Natural killer cell (primary cell): ENCODE data around the gene WDR45. TPM values are rescaled to one million over a fixed set of nuclear protein-coding genes. Genes with fewer than 3 reads are reported as not detected.

ENCODE experiments used
- ATAC-seq, 3 donors: fragments of 150-1000 bp in 2 of 3; fragments of 200-7000 bp in 1 of 3; cut with Tn5 transposase; 1 replicate in 1 of 3; 2 replicates in 2 of 3; pipeline ENCODE4 v1.10.0; 2021; ENCODE audit warnings: mild to moderate bottlenecking in 2 of 3, moderate library complexity in 2 of 3
- DNase-seq, 2 donors: peaks; one replicate each; pipeline versions ENCODE4 v3.0.0 to v3.0.0-alpha.2; 2013 to 2021; ENCODE audit warnings: mixed read lengths in 1 of 2
- H3K27ac ChIP-seq: one replicate; pipeline ENCODE4 v1.5.1; 2013; ENCODE audit warnings: mild to moderate bottlenecking, low read length
- H3K27me3 ChIP-seq: one replicate; pipeline ENCODE4 v1.6.1; 2013; ENCODE audit warnings: low read length; ENCODE audit not compliant: control insufficient read depth, insufficient read depth
- H3K36me3 ChIP-seq: one replicate; pipeline ENCODE4 v1.6.1; 2013; ENCODE audit warnings: low read length; ENCODE audit not compliant: control insufficient read depth, insufficient read depth
- H3K4me1 ChIP-seq: one replicate; pipeline ENCODE4 v1.6.1; 2013; ENCODE audit warnings: low read length; ENCODE audit not compliant: control insufficient read depth, insufficient read depth
- H3K4me3 ChIP-seq: one replicate; pipeline ENCODE4 v1.5.1; 2013; ENCODE audit warnings: low read length
- H3K9me3 ChIP-seq: one replicate; pipeline ENCODE4 v1.6.1; 2013; ENCODE audit warnings: low read length; ENCODE audit not compliant: control insufficient read depth, insufficient read depth
- H3K27ac Mint-ChIP-seq, 2 donors: one replicate each; pipeline ENCODE4 v1.8.0; 2022; ENCODE audit warnings: mild to moderate bottlenecking in 2 of 2, mixed read lengths in 2 of 2, moderate library complexity in 1 of 2
- H3K27me3 Mint-ChIP-seq, 2 donors: one replicate each; pipeline ENCODE4 v1.8.0; 2022; ENCODE audit warnings: low read depth in 2 of 2, mixed read lengths in 2 of 2
- H3K36me3 Mint-ChIP-seq: one replicate; pipeline ENCODE4 v1.8.0; 2022; ENCODE audit warnings: mixed read lengths
- H3K4me1 Mint-ChIP-seq, 2 donors: one replicate each; pipeline ENCODE4 v1.8.0; 2022; ENCODE audit warnings: mixed read lengths in 2 of 2
- H3K4me3 Mint-ChIP-seq: one replicate; pipeline ENCODE4 v1.8.0; 2022; ENCODE audit warnings: mild to moderate bottlenecking, moderate library complexity, mixed read lengths
- H3K9me3 Mint-ChIP-seq, 2 donors: one replicate each; pipeline ENCODE4 v1.8.0; 2022; ENCODE audit warnings: mixed read lengths in 2 of 2
- WGBS: methylation state at CpG from one replicate; pipeline ENCODE4 v1.1.7; 2013; ENCODE audit warnings: missing lambda C conversion rate; ENCODE audit not compliant: insufficient coverage; 5-methylcytosine and 5-hydroxymethylcytosine counted together
- intact Hi-C: fragments of 100-400 bp; cut with micrococcal nuclease; formaldehyde crosslinking; loops from one replicate; pipeline ENCODE4 v1.14.2; 2022
- total RNA-seq, 4 donors: library from RNA; stranded (reverse); fragments of 120-200 nt in 1 of 4; gene quantifications; one replicate each; pipeline versions ENCODE4 v1.2.3 to v1.2.4, GENCODE V29; 2013 to 2022
- TF ChIP-seq, protein P1 (sequence below): fragments of 200-600 bp; IDR thresholded peaks from one replicate; pipeline ENCODE4 v1.8.0; 2022; ENCODE audit warnings: antibody characterized with exemption

The WDR45 gene
- total RNA-seq, 3 donors from 2014 or later (not counting 1 experiment from before 2014, with no cell fraction given), result 116 to 142 (median 134) TPM

DNA sequence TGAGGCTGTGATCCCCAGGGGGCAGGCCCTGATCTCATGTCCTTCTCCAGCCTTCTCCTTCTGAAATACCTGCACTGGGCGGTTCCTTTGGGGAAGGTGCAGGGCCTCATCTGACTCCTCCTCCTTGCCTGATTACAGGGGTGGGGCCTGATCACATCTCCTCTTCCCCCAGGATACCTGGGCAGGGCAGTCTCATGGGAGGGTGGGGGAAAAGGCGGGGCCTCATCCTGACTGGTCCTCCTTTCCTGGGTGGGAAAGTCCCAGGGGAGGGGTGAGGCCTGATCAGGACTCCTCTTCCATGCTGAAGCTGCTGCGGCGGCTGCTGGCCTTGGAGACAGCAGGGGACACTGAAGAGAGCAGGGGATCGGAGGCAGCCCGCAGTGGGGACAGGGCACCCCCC, 49.8 kb downstream of the WDR45 start:
- intact Hi-C loops, result no loop called here
- H3K27ac Mint-ChIP-seq, result no peak overlapping the region
- no peaks in the 10 kb centered on the region for H3K4me1 Mint-ChIP-seq
- TF ChIP-seq, protein P1, sequence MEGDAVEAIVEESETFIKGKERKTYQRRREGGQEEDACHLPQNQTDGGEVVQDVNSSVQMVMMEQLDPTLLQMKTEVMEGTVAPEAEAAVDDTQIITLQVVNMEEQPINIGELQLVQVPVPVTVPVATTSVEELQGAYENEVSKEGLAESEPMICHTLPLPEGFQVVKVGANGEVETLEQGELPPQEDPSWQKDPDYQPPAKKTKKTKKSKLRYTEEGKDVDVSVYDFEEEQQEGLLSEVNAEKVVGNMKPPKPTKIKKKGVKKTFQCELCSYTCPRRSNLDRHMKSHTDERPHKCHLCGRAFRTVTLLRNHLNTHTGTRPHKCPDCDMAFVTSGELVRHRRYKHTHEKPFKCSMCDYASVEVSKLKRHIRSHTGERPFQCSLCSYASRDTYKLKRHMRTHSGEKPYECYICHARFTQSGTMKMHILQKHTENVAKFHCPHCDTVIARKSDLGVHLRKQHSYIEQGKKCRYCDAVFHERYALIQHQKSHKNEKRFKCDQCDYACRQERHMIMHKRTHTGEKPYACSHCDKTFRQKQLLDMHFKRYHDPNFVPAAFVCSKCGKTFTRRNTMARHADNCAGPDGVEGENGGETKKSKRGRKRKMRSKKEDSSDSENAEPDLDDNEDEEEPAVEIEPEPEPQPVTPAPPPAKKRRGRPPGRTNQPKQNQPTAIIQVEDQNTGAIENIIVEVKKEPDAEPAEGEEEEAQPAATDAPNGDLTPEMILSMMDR, result no peak
- ATAC-seq (peak in 2 of 3 donors; percentile 12 to 15), DNase-seq (no peak)
- Histone ChIP-seq H3K27me3 (no peaks in the 10 kb centered on the region), H3K4me3 (no peak overlapping the region), H3K36me3 (peaks cover 25% of the 10 kb centered on the region), H3K27ac (no peak overlapping the region), H3K9me3 (no peaks in the 10 kb centered on the region), H3K4me1 (no peaks in the 10 kb centered on the region)
- no peaks in the 10 kb centered on the region for H3K36me3 Mint-ChIP-seq
- H3K9me3 Mint-ChIP-seq, result no peaks in the 10 kb centered on the region
- no peak overlapping the region for H3K4me3 Mint-ChIP-seq
- WGBS, result 92% methylated on average over 4 of the region's 6 CpGs
- H3K27me3 Mint-ChIP-seq, result no peaks in the 10 kb centered on the region

Other genes starting within 250 kb of the WDR45 start
- under 1 TPM in 2 of 3 donors, not detected in 1; 0.35 to 0.89 TPM for gene PCSK1N, start 244.3 kb downstream of the WDR45 start, total RNA-seq
- gene TIMM17B, start 182.1 kb downstream of the WDR45 start, total RNA-seq, result 10 to 100 TPM; 40.3 to 45.6 (median 44.5) TPM
- gene PQBP1, start 182.0 kb downstream of the WDR45 start, total RNA-seq, result 10 to 100 TPM; 57.2 to 62.0 (median 59.1) TPM
- gene SLC35A2, start 168.2 kb downstream of the WDR45 start, total RNA-seq, result 10 to 100 TPM; 16.5 to 30.1 (median 18.3) TPM
- gene PIM2, start 160.9 kb downstream of the WDR45 start, total RNA-seq, result 100 to 1,000 TPM; 134 to 173 (median 150) TPM
- gene OTUD5, start 122.3 kb downstream of the WDR45 start, total RNA-seq, result 100 to 1,000 TPM in 1 of 3 donors, 10 to 100 TPM in 2; 92.2 to 106 (median 92.5) TPM
- 1 to 10 TPM; 2.7 to 3.6 (median 3.0) TPM for gene KCND1, start 108.0 kb downstream of the WDR45 start, total RNA-seq
- 100 to 1,000 TPM; 120 to 141 (median 131) TPM for gene GRIPAP1, start 77.6 kb downstream of the WDR45 start, total RNA-seq
- 10 to 100 TPM; 43.8 to 57.5 (median 43.9) TPM for gene TFE3, start 36.5 kb downstream of the WDR45 start, total RNA-seq
- 10 to 100 TPM; 12.5 to 14.2 (median 13.0) TPM for gene CCDC120, start 20.9 kb downstream of the WDR45 start, total RNA-seq
- gene PRAF2, start 5.9 kb downstream of the WDR45 start, total RNA-seq, result 10 to 100 TPM; 18.1 to 24.8 (median 19.9) TPM
- 10 to 100 TPM; 22.4 to 26.0 (median 25.3) TPM for gene GPKOW, start 43.8 kb upstream of the WDR45 start, total RNA-seq
- gene MAGIX, start 82.9 kb upstream of the WDR45 start, total RNA-seq, result 1 to 10 TPM in 2 of 3 donors, under 1 TPM in 1; 1.00 to 1.7 (median 1.2) TPM
- gene PLP2, start 92.0 kb upstream of the WDR45 start, total RNA-seq, result 10 to 100 TPM; 29.3 to 69.7 (median 34.8) TPM
- gene PRICKLE3, start 106.5 kb upstream of the WDR45 start, total RNA-seq, result 1 to 10 TPM; 6.2 to 7.9 (median 6.3) TPM
- 1 to 10 TPM in 1 of 3 donors, under 1 TPM in 2; 0.36 to 1.0 (median 0.80) TPM for gene SYP, start 120.3 kb upstream of the WDR45 start, total RNA-seq
- gene CACNA1F, start 153.5 kb upstream of the WDR45 start, total RNA-seq, result 1 to 10 TPM in 1 of 3 donors, under 1 TPM in 2; 0.48 to 1.1 (median 0.66) TPM
- gene CCDC22, start 155.6 kb upstream of the WDR45 start, total RNA-seq, result 10 to 100 TPM; 19.6 to 22.8 (median 22.1) TPM
- gene FOXP3, start 184.8 kb upstream of the WDR45 start, total RNA-seq, result under 1 TPM; 0.09 to 0.32 (median 0.20) TPM
- 1 to 10 TPM; 2.9 to 4.3 (median 3.6) TPM for gene PPP1R3F, start 189.9 kb upstream of the WDR45 start, total RNA-seq
- not detected for gene GAGE10, start 223.8 kb upstream of the WDR45 start, total RNA-seq
- gene GAGE12J, start 242.2 kb upstream of the WDR45 start, total RNA-seq, result not detected